CD14-positive monocyte (primary cell): ENCODE measurements around the gene ARID1B. TPM values are rescaled to one million over a fixed set of nuclear protein-coding genes. Genes with fewer than 3 reads are reported as not detected.

Experiments used
- DNase-seq, 3 donors: peaks; one replicate each; pipeline ENCODE4 v3.0.0-alpha.2; 2011 to 2022
- H2AFZ ChIP-seq: 2 replicates; pipeline ENCODE4 v1.6.0; 2012; ENCODE audit warnings: mild to moderate bottlenecking, low read depth, low read length, inconsistent platforms; ENCODE audit not compliant: insufficient read depth, poor library complexity, severe bottlenecking
- H3K27ac ChIP-seq, 2 donors: 1 replicate in 1 of 2; 2 replicates in 1 of 2; pipeline ENCODE4 v1.5.1; 2012 to 2013; ENCODE audit warnings: low read length in 2 of 2, control low read depth in 1 of 2, inconsistent platforms in 1 of 2, low read depth in 1 of 2, mild to moderate bottlenecking in 1 of 2
- H3K27me3 ChIP-seq, 2 donors: one replicate each; pipeline versions ENCODE4 v1.6.0 to v1.6.1; 2011 to 2013; ENCODE audit warnings: low read length in 2 of 2; ENCODE audit not compliant: control insufficient read depth in 2 of 2, insufficient read depth in 2 of 2
- H3K36me3 ChIP-seq, 2 donors: replicated peaks in 1 of 2; 1 replicate in 1 of 2; 2 replicates in 1 of 2; pipeline versions ENCODE4 v1.5.1 to v1.6.1; 2012 to 2013; ENCODE audit warnings: low read length in 2 of 2, control low read depth in 1 of 2, inconsistent platforms in 1 of 2, mild to moderate bottlenecking in 1 of 2; ENCODE audit not compliant: insufficient read depth in 2 of 2, control insufficient read depth in 1 of 2
- H3K4me1 ChIP-seq, 2 donors: 1 replicate in 1 of 2; 2 replicates in 1 of 2; pipeline versions ENCODE4 v1.5.1 to v1.6.1; 2012 to 2013; ENCODE audit warnings: low read length in 2 of 2, control low read depth in 1 of 2, inconsistent platforms in 1 of 2, mild to moderate bottlenecking in 1 of 2, moderate library complexity in 1 of 2; ENCODE audit not compliant: insufficient read depth in 2 of 2, control insufficient read depth in 1 of 2
- H3K4me2 ChIP-seq: replicated peaks from 2 replicates; pipeline ENCODE3; 2012; ENCODE audit warnings: low read length, moderate library complexity, mild to moderate bottlenecking; ENCODE audit not compliant: poor library complexity, severe bottlenecking; ENCODE audit errors: extremely low read depth
- H3K4me3 ChIP-seq, 3 experiments: fragments of 200-600 bp in 1 of 3; sonication (generic) in 1 of 3; replicated peaks in 1 of 3; 1 replicate in 2 of 3; 2 replicates in 1 of 3; pipeline ENCODE4 v1.5.1; 2011 to 2013; ENCODE audit warnings: low read length in 3 of 3, mild to moderate bottlenecking in 3 of 3, control low read depth in 2 of 3, low read depth in 2 of 3, inconsistent platforms in 1 of 3, moderate library complexity in 1 of 3
- H3K79me2 ChIP-seq: 2 replicates; pipeline ENCODE4 v1.6.0; 2012; ENCODE audit warnings: mild to moderate bottlenecking, control low read depth, inconsistent platforms, low read length, moderate library complexity; ENCODE audit not compliant: insufficient read depth
- H3K9ac ChIP-seq: 2 replicates; pipeline ENCODE4 v1.6.0; 2017; ENCODE audit warnings: low read length, mild to moderate bottlenecking; ENCODE audit not compliant: insufficient read depth, poor library complexity, severe bottlenecking
- H3K9me3 ChIP-seq, 2 donors: replicated peaks in 1 of 2; 1 replicate in 1 of 2; 2 replicates in 1 of 2; pipeline versions ENCODE4 v1.5.1 to v1.6.1; 2012 to 2013; ENCODE audit warnings: low read length in 2 of 2, control low read depth in 1 of 2; ENCODE audit not compliant: control insufficient read depth in 1 of 2, insufficient read depth in 1 of 2
- H4K20me1 ChIP-seq: 2 replicates; pipeline ENCODE4 v1.6.0; 2012; ENCODE audit warnings: mild to moderate bottlenecking, low read length, control low read depth, moderate library complexity; ENCODE audit not compliant: insufficient read depth
- H3K27ac Mint-ChIP-seq, 7 donors: one replicate each; pipeline ENCODE4 v1.8.0; 2020; ENCODE audit warnings: mild to moderate bottlenecking in 7 of 7, mixed read lengths in 7 of 7, moderate library complexity in 6 of 7, inconsistent platforms in 2 of 7
- H3K27me3 Mint-ChIP-seq, 3 donors: one replicate each; pipeline ENCODE4 v1.8.0; 2021 to 2022; ENCODE audit warnings: low read depth in 3 of 3, mild to moderate bottlenecking in 3 of 3, mixed read lengths in 3 of 3, moderate library complexity in 3 of 3, inconsistent platforms in 1 of 3
- H3K36me3 Mint-ChIP-seq, 2 donors: one replicate each; pipeline ENCODE4 v1.8.0; 2020; ENCODE audit warnings: mixed read lengths in 2 of 2, inconsistent platforms in 1 of 2, mild to moderate bottlenecking in 1 of 2
- H3K4me1 Mint-ChIP-seq: one replicate; pipeline ENCODE4 v1.8.0; 2020; ENCODE audit warnings: mild to moderate bottlenecking, mixed read lengths
- H3K4me3 Mint-ChIP-seq, 2 donors: one replicate each; pipeline ENCODE4 v1.8.0; 2020; ENCODE audit warnings: mild to moderate bottlenecking in 2 of 2, mixed read lengths in 2 of 2, moderate library complexity in 1 of 2
- H3K9me3 Mint-ChIP-seq, 7 donors: one replicate each; pipeline ENCODE4 v1.8.0; 2020 to 2022; ENCODE audit warnings: mixed read lengths in 7 of 7, mild to moderate bottlenecking in 6 of 7, moderate library complexity in 6 of 7, inconsistent platforms in 2 of 7
- WGBS: methylation state at CpG from one replicate; pipeline ENCODE4 v1.1.5; 2013; ENCODE audit warnings: missing lambda C conversion rate; ENCODE audit not compliant: insufficient coverage; 5-methylcytosine and 5-hydroxymethylcytosine counted together
- intact Hi-C, 2 donors: fragments of 100-400 bp; cut with micrococcal nuclease; formaldehyde crosslinking; loops; one replicate each; pipeline versions ENCODE4 v1.15.0 to v1.15.1; 2023
- polyA plus RNA-seq, 3 donors: library from polyadenylated mRNA; depleted of rRNA in 1 of 3; unstranded in 2 of 3; stranded (reverse) in 1 of 3; fragments of 300-500 nt in 2 of 3; fragments of >200 nt in 1 of 3; fragmentation: Illumina TruSeq in 2 of 3; gene quantifications; 1 replicate in 2 of 3; 2 replicates in 1 of 3; pipeline ENCODE4 v1.2.3, GENCODE V29; 2012 to 2021
- TF ChIP-seq, protein P1 (sequence below): fragments of 200-600 bp; IDR thresholded peaks from one replicate; pipeline ENCODE4 v1.8.0; 2022; ENCODE audit warnings: antibody characterized with exemption, mild to moderate bottlenecking

Gene ARID1B
- polyA plus RNA-seq, 3 donors, result 3.2 to 22.1 (median 3.8) TPM

DNA sequence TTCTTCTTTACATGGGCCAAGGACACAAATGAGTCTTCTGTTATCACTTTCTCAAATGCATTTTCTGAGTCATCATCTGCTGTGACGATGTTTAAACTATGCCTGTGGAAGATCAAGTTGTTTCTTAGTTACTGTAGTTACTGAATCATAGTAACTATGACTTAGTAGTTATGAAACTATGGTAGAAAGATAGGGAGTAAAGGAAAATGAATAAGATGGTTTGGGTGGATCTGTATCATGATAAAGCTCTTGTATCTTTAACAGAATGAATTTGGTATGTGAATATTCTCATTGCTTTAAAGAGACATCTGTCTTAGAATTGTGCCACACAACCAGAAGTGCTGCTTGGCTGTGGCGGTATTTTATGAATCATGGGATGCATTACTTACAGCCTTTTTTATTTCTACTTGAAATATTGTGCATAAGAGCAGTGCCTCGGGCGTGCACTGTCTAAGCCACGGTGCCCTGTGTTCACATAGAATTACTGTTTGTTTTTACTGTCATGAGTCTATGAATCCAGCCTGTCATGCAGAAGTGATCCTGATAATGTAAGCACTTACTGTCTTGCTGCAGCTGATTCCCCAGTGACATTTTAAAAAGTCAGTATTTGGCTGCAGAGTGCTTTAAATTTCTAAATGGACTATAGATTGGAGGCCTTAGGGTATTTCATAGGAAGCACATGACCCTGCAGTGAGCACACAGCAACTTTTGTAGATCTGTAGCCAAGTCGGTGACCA lies 330.9 kb downstream of the ARID1B start:
- no peak overlapping the region for H3K4me3 Mint-ChIP-seq
- H3K4me1 Mint-ChIP-seq, result peaks cover 8% of the 10 kb centered on the region
- TF ChIP-seq, protein P1, sequence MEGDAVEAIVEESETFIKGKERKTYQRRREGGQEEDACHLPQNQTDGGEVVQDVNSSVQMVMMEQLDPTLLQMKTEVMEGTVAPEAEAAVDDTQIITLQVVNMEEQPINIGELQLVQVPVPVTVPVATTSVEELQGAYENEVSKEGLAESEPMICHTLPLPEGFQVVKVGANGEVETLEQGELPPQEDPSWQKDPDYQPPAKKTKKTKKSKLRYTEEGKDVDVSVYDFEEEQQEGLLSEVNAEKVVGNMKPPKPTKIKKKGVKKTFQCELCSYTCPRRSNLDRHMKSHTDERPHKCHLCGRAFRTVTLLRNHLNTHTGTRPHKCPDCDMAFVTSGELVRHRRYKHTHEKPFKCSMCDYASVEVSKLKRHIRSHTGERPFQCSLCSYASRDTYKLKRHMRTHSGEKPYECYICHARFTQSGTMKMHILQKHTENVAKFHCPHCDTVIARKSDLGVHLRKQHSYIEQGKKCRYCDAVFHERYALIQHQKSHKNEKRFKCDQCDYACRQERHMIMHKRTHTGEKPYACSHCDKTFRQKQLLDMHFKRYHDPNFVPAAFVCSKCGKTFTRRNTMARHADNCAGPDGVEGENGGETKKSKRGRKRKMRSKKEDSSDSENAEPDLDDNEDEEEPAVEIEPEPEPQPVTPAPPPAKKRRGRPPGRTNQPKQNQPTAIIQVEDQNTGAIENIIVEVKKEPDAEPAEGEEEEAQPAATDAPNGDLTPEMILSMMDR, result no peak
- H3K9me3 Mint-ChIP-seq, result peaks cover 0 to under 1% (median 0%) of the 10 kb centered on the region in 7 donors
- Histone ChIP-seq H3K27me3 (no peaks in the 10 kb centered on the region), H3K9ac (no peak overlapping the region), H3K4me1 (no peaks in the 10 kb centered on the region), H3K27ac (no peak overlapping the region), H3K79me2 (no peaks in the 10 kb centered on the region), H3K9me3 (no peaks in the 10 kb centered on the region), H4K20me1 (no peaks in the 10 kb centered on the region), H3K4me2 (no peak overlapping the region), H2AFZ (no peak overlapping the region), H3K36me3 (peaks cover 9 to 28% of the 10 kb centered on the region in 2 donors), H3K4me3 (no peak overlapping the region)
- H3K36me3 Mint-ChIP-seq, result peaks cover 17 to 19% of the 10 kb centered on the region in 2 donors
- no peak for DNase-seq
- intact Hi-C loops, result no loop called here
- no peaks in the 10 kb centered on the region for H3K27me3 Mint-ChIP-seq
- WGBS, result 95% methylated on average over 3 of the region's 6 CpGs
- H3K27ac Mint-ChIP-seq, result no peak overlapping the region

DNA sequence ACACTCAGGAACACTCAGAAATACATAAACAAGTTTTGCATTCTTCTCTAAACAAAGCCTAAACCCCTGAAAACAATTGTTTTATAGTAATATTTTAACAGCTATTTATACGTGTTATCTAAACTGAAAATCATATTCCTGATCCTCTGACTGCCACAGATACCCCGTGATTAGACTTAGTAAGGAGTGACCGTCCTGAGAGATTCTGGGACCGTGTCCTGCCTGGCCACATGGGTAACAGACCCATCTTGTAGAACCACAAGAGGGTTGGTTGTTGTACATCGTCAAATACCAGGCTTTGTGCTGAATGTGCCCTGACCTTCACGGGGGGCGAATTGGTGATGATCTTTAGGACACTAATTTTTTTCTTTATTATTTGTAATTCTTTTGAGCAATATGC lies 331.7 kb downstream of the ARID1B start:
- H3K4me2 ChIP-seq, result no peak overlapping the region
- Mint-ChIP-seq H3K4me1 (peaks cover 8% of the 10 kb centered on the region), H3K4me3 (no peak overlapping the region), H3K9me3 (peaks cover 0 to 6% (median 2%) of the 10 kb centered on the region in 7 donors), H3K36me3 (peaks cover 22 to 24% of the 10 kb centered on the region in 2 donors), H3K27ac (peak overlapping the region in 1 of 7 donors; percentile 3), H3K27me3 (no peaks in the 10 kb centered on the region)
- no peaks in the 10 kb centered on the region for H3K79me2 ChIP-seq
- 94% methylated on average over 4 of the region's 7 CpGs for WGBS
- no peak overlapping the region for H2AFZ ChIP-seq
- no peaks in the 10 kb centered on the region for H4K20me1 ChIP-seq
- peaks cover 0 to 4% of the 10 kb centered on the region in 2 donors for H3K9me3 ChIP-seq
- TF ChIP-seq, protein P1, result no peak
- no peaks in the 10 kb centered on the region for H3K4me1 ChIP-seq
- DNase-seq, result no peak
- intact Hi-C loops, result no loop called here
- no peaks in the 10 kb centered on the region for H3K27me3 ChIP-seq
- H3K9ac ChIP-seq, result no peak overlapping the region
- no peak overlapping the region for H3K4me3 ChIP-seq
- H3K27ac ChIP-seq, result no peak overlapping the region
- H3K36me3 ChIP-seq, result peaks cover 14 to 36% of the 10 kb centered on the region in 2 donors
